NB4 (cell line): ENCODE data around the gene EP300.

ENCODE experiments used
- DNase-seq: peaks from one replicate; pipeline ENCODE4 v3.0.0; 2010; ENCODE audit warnings: low read depth
- H3K4me3 ChIP-seq: one replicate; pipeline ENCODE4 v1.5.1; 2011; ENCODE audit warnings: mild to moderate bottlenecking, low read depth, low read length, moderate library complexity
- CTCF ChIP-seq: IDR thresholded peaks from one replicate; pipeline ENCODE4 v1.5.1; 2012; ENCODE audit warnings: low read depth, low read length
- MAX ChIP-seq: IDR thresholded peaks from 2 replicates; pipeline ENCODE4 v1.6.1; 2011; ENCODE audit warnings: low read depth, low read length
- MYC ChIP-seq: IDR thresholded peaks from 2 replicates; pipeline ENCODE4 v1.6.1; 2011; ENCODE audit warnings: low read depth, low read length
- POLR2A ChIP-seq: IDR thresholded peaks from 2 replicates; pipeline ENCODE4 v1.6.1; 2011; ENCODE audit warnings: mild to moderate bottlenecking; ENCODE audit not compliant: insufficient read length; ENCODE audit errors: extremely low read depth

The EP300 gene

GRCh38 chr22:41184679-41185078 lies 92.3 kb downstream of the EP300 start:
- no peak for DNase-seq
- no peak overlapping the region for H3K4me3 ChIP-seq
- TF ChIP-seq MAX (no peak), CTCF (no peak), MYC (no peak), POLR2A (no peak)

GRCh38 chr22:41191467-41191866 lies 99.1 kb downstream of the EP300 start:
- DNase-seq, result no peak
- TF ChIP-seq CTCF (no peak), MAX (no peak), POLR2A (no peak), MYC (no peak)
- H3K4me3 ChIP-seq, result no peak overlapping the region

- H3K4me3 ChIP-seq, result no peak overlapping the region
- TF ChIP-seq POLR2A (no peak), MYC (no peak), CTCF (no peak), MAX (no peak)
- DNase-seq, result no peak
These were observed 101.4 kb downstream of the EP300 start for GRCh38 chr22:41193829-41194228.

GRCh38 chr22:41197038-41197972 lies 104.9 kb downstream of the EP300 start:
- TF ChIP-seq POLR2A (no peak), MAX (peak; percentile 65; the same call in 1 of the 2 replicates), MYC (no peak), CTCF (no peak)
- H3K4me3 ChIP-seq, result peak overlapping the region; percentile 54
- peak; percentile 79 for DNase-seq

GRCh38 chr22:41198027-41198580 lies 105.7 kb downstream of the EP300 start:
- H3K4me3 ChIP-seq, result peak overlapping the region; percentile 54
- TF ChIP-seq MAX (no peak), POLR2A (no peak), CTCF (no peak), MYC (no peak)
- peak; percentile 34 for DNase-seq
